ENCODE data around the gene PHACTR2.

PHACTR2 gene

GRCh38 chr6:143743301-143744166 is 65.8 kb downstream of the PHACTR2 start:
- no peak for DNase-seq

GRCh38 chr6:143744551-143745165 is 66.9 kb downstream of the PHACTR2 start:
- peak; percentile 30 for DNase-seq

- peak; percentile 56 for DNase-seq
These were observed 67.7 kb downstream of the PHACTR2 start for GRCh38 chr6:143745166-143746133.

- no peak for DNase-seq
These were observed 68.7 kb downstream of the PHACTR2 start for GRCh38 chr6:143746202-143747119.

GRCh38 chr6:143747347-143747842 is 69.6 kb downstream of the PHACTR2 start:
- no peak for DNase-seq

GRCh38 chr6:143749891-143750290 is 72.1 kb downstream of the PHACTR2 start:
- no peak for DNase-seq

- no peak for DNase-seq
These were observed 73.1 kb downstream of the PHACTR2 start for GRCh38 chr6:143750877-143751276.

- no peak for DNase-seq
These were observed 74.7 kb downstream of the PHACTR2 start for GRCh38 chr6:143752459-143752858.

GRCh38 chr6:143753678-143754077 is 75.9 kb downstream of the PHACTR2 start:
- DNase-seq = no peak

- DNase-seq = no peak
These were observed 76.4 kb downstream of the PHACTR2 start for GRCh38 chr6:143754204-143754603.

- no peak for DNase-seq
These were observed 77.6 kb downstream of the PHACTR2 start for GRCh38 chr6:143755301-143755744.

GRCh38 chr6:143757346-143757832 is 79.6 kb downstream of the PHACTR2 start:
- no peak for DNase-seq

GRCh38 chr6:143758551-143758950 is 80.8 kb downstream of the PHACTR2 start:
- DNase-seq = no peak

- no peak for DNase-seq
These were observed 81.9 kb downstream of the PHACTR2 start for GRCh38 chr6:143759666-143760065.

GRCh38 chr6:143761074-143761473 is 83.3 kb downstream of the PHACTR2 start:
- no peak for DNase-seq

GRCh38 chr6:143762126-143762525 is 84.4 kb downstream of the PHACTR2 start:
- DNase-seq = no peak

GRCh38 chr6:143765422-143766184 is 87.8 kb downstream of the PHACTR2 start:
- DNase-seq = no peak

GRCh38 chr6:143766185-143766553 is 88.4 kb downstream of the PHACTR2 start:
- no peak for DNase-seq

- DNase-seq = no peak
These were observed 89.7 kb downstream of the PHACTR2 start for GRCh38 chr6:143767433-143767832.

All from NCI-H1092 treated with DMSO at 0.1 percent for 48 hours (cell line).